GM12892 (cell line): ENCODE data around the gene NCAPD2.

Source experiments
- DNase-seq: peaks from one replicate; pipeline ENCODE4 v3.0.0; 2011; ENCODE audit not compliant: insufficient read length
- FAIRE-seq: peaks from 2 replicates; lab custom pipeline; 2011; peaks lifted over from hg19 to GRCh38; lab: Jason Lieb, UNC
- POLR2A ChIP-seq: IDR thresholded peaks from 2 replicates; pipeline ENCODE4 v1.6.1; 2011; ENCODE audit warnings: low read depth, low read length, control low read depth
- POLR2AphosphoS5 ChIP-seq: IDR thresholded peaks from 2 replicates; pipeline ENCODE4 v1.6.1; 2011; ENCODE audit warnings: low read depth, low read length, control low read depth
- TAF1 ChIP-seq: IDR thresholded peaks from 2 replicates; pipeline ENCODE4 v1.6.1; 2011; ENCODE audit warnings: low read depth, mild to moderate bottlenecking, control low read depth, low read length, borderline replicate concordance

Gene NCAPD2

GRCh38 chr12:6538420-6539313 is 44.8 kb downstream of the NCAPD2 start:
- no peak for DNase-seq
- FAIRE-seq = peak; percentile 50
- TF ChIP-seq POLR2AphosphoS5 (peak; percentile 90), POLR2A (peak; percentile 83), TAF1 (no peak)

- TF ChIP-seq TAF1 (no peak), POLR2A (no peak), POLR2AphosphoS5 (no peak)
- DNase-seq (no peak), FAIRE-seq (no peak)
Observed at GRCh38 chr12:6539314-6539682, 45.4 kb downstream of the NCAPD2 start.

GRCh38 chr12:6539707-6540134 is 45.8 kb downstream of the NCAPD2 start:
- FAIRE-seq = no peak
- no peak for DNase-seq
- TF ChIP-seq TAF1 (no peak), POLR2A (no peak), POLR2AphosphoS5 (peak; percentile 51)

GRCh38 chr12:6540181-6540877 is 46.4 kb downstream of the NCAPD2 start:
- DNase-seq (peak; percentile 59), FAIRE-seq (peak; percentile 68)

GRCh38 chr12:6541371-6542165 is 47.7 kb downstream of the NCAPD2 start:
- no peak for FAIRE-seq
- no peak for TF ChIP-seq POLR2AphosphoS5
- no peak for TF ChIP-seq TAF1
- no peak for TF ChIP-seq POLR2A
- no peak for DNase-seq

More at GRCh38 chr12:6540181-6540877, 46.4 kb downstream of the NCAPD2 start:
- no peak for TF ChIP-seq POLR2AphosphoS5
- no peak for TF ChIP-seq POLR2A
- no peak for TF ChIP-seq TAF1

- no peak for TF ChIP-seq POLR2A
- TF ChIP-seq POLR2AphosphoS5 = no peak
- no peak for TF ChIP-seq TAF1
- no peak for FAIRE-seq
Observed at GRCh38 chr12:6542209-6543009, 48.5 kb downstream of the NCAPD2 start.

GRCh38 chr12:6546016-6546415 is 52.1 kb downstream of the NCAPD2 start:
- DNase-seq = no peak
- no peak for TF ChIP-seq TAF1
- no peak for FAIRE-seq

More at GRCh38 chr12:6542209-6543009, 48.5 kb downstream of the NCAPD2 start:
- no peak for DNase-seq

- TF ChIP-seq POLR2AphosphoS5 (no peak), TAF1 (no peak)
- no peak for DNase-seq
- FAIRE-seq = no peak
Observed at GRCh38 chr12:6547566-6547965, 53.7 kb downstream of the NCAPD2 start.

GRCh38 chr12:6547987-6548386 is 54.1 kb downstream of the NCAPD2 start:
- FAIRE-seq = no peak
- no peak for TF ChIP-seq POLR2A
- no peak for TF ChIP-seq TAF1
- TF ChIP-seq POLR2AphosphoS5 = no peak
- no peak for DNase-seq

- FAIRE-seq (no peak), DNase-seq (no peak)
- no peak for TF ChIP-seq POLR2AphosphoS5
- TF ChIP-seq TAF1 = no peak
- no peak for TF ChIP-seq POLR2A
Observed at GRCh38 chr12:6548556-6548955, 54.7 kb downstream of the NCAPD2 start.
